Measurements from ENCODE around the gene FOCAD. TPM values are rescaled to one million over a fixed set of nuclear protein-coding genes. Genes with fewer than 3 reads are reported as not detected.

FOCAD gene
- total and polyA plus RNA-seq, 2 of the 8 experiments (the other 6 are each of a cell fraction or from before 2014, with no cell fraction given) = 22.0 to 38.4 TPM

DNA sequence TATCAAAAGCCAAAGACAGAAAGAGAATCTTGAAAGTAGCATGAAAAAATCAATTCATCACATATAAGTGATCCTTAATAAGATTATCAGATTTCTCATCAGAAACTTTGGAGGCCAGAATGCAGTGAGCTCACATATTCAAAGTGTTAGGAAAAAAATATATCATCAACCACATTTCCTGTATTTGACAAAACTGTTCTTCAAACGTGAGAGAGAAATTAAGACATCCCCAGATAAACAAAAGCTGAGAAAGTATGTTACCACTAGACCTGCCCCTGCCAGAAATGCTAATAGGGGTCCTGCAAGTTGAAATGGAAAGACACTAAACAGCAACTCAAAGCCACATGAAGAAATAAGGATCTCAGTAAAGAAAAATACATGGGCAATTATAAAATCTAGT is 317.5 kb downstream of the FOCAD start (continued):
- TF ChIP-seq RFX5 (IDR thresholded peaks at IDR 0.05; ENCODE audit: borderline replicate concordance, low read depth, low read length) (no peak), SP4 (IDR thresholded peaks at IDR 0.05; ENCODE audit: low read length) (no peak)

All from H1 (cell line).